Ishikawa (cell line): ENCODE data around the gene TPM3.

Source experiments
- MAX ChIP-seq: IDR thresholded peaks from 2 replicates; pipeline ENCODE4 v1.6.1; 2012
- YY1 ChIP-seq: IDR thresholded peaks from 2 replicates; pipeline ENCODE4 v1.6.1; 2012; ENCODE audit warnings: low read depth

- TF ChIP-seq YY1, result no peak
- TF ChIP-seq MAX, result no peak
Measured at GRCh38 chr1:154141240-154141639, 50.7 kb downstream of the TPM3 start.
